Measurements from ENCODE around the gene DNAH2. TPM values are rescaled to one million over a fixed set of nuclear protein-coding genes. Genes with fewer than 3 reads are reported as not detected.
A peak's percentile ranks its signal among the peaks of the same experiment; 100 is the strongest.

Gene DNAH2
- polyA plus RNA-seq, 3 donors, result 0.25 to 0.43 (median 0.25) TPM

- DNase-seq (ENCODE audit: low read depth in 3 of 3, low spot score in 2 of 3), result no peak
These were observed 15.9 kb upstream of the DNAH2 start for GRCh38 chr17:7701681-7702080.

- no peak for DNase-seq (ENCODE audit: low read depth in 3 of 3, low spot score in 2 of 3)
These were observed 14.8 kb upstream of the DNAH2 start for GRCh38 chr17:7702776-7703175.

GRCh38 chr17:7703584-7704479 lies 13.7 kb upstream of the DNAH2 start:
- DNase-seq (ENCODE audit: low read depth in 3 of 3, low spot score in 2 of 3), result no peak

GRCh38 chr17:7704601-7705268 lies 12.8 kb upstream of the DNAH2 start, which contains the start of gene EFNB3:
Gene EFNB3, plus strand, starts transcription at chr17:7705202. Its CDS starts 397 bp downstream, at chr17:7705599.
- DNase-seq (ENCODE audit: low read depth in 3 of 3, low spot score in 2 of 3), result no peak

GRCh38 chr17:7705269-7706255 lies 12.0 kb upstream of the DNAH2 start:
- DNase-seq (ENCODE audit: low read depth in 3 of 3, low spot score in 2 of 3), result no peak

- no peak for DNase-seq (ENCODE audit: low read depth in 3 of 3, low spot score in 2 of 3)
These were observed 10.8 kb upstream of the DNAH2 start for GRCh38 chr17:7706631-7707354.

GRCh38 chr17:7707446-7707845 lies 10.1 kb upstream of the DNAH2 start:
- no peak for DNase-seq (ENCODE audit: low read depth in 3 of 3, low spot score in 2 of 3)

GRCh38 chr17:7707858-7708750 lies 9.4 kb upstream of the DNAH2 start:
- no peak for DNase-seq (ENCODE audit: low read depth in 3 of 3, low spot score in 2 of 3)

- no peak for DNase-seq (ENCODE audit: low read depth in 3 of 3, low spot score in 2 of 3)
These were observed 8.5 kb upstream of the DNAH2 start for GRCh38 chr17:7709031-7709430.

GRCh38 chr17:7710301-7710700 lies 7.2 kb upstream of the DNAH2 start:
- no peak for DNase-seq (ENCODE audit: low read depth in 3 of 3, low spot score in 2 of 3)

- DNase-seq (ENCODE audit: low read depth in 3 of 3, low spot score in 2 of 3), result no peak
These were observed 6.3 kb upstream of the DNAH2 start for GRCh38 chr17:7711051-7711755.

- no peak for DNase-seq (ENCODE audit: low read depth in 3 of 3, low spot score in 2 of 3)
These were observed 5.3 kb upstream of the DNAH2 start for GRCh38 chr17:7712111-7712771.

- no peak for DNase-seq (ENCODE audit: low read depth in 3 of 3, low spot score in 2 of 3)
These were observed 3.8 kb upstream of the DNAH2 start for GRCh38 chr17:7713782-7714181.

GRCh38 chr17:7714721-7715594 lies 2.6 kb upstream of the DNAH2 start:
- no peak for DNase-seq (ENCODE audit: low read depth in 3 of 3, low spot score in 2 of 3)

- peak in 1 of 3 donors; percentile 12 for DNase-seq (ENCODE audit: low read depth in 3 of 3, low spot score in 2 of 3)
These were observed 1.3 kb upstream of the DNAH2 start for GRCh38 chr17:7715936-7716886.

Measured in right renal cortex interstitium (tissue), 3 donors.